C4-2B (cell line): Measurements from ENCODE around the gene C4orf50.
"Not testable (repeated sequence)": the region's sequence is repeated elsewhere in the genome, so short reads cannot be mapped to it uniquely, and the experiment has no call there.

Experiments
- H3K27ac ChIP-seq: fragments of 450-650 bp; 2 replicates; pipeline ENCODE4 v1.5.1; 2017
- CTCF ChIP-seq: fragments of 450-650 bp; conservative IDR thresholded peaks from 2 replicates; pipeline ENCODE4 v1.5.1; 2017; ENCODE audit warnings: mild to moderate bottlenecking
- ZFX ChIP-seq: fragments of 450-650 bp; IDR thresholded peaks from 2 replicates; pipeline ENCODE4 v1.6.1; 2017

Gene C4orf50

GRCh38 chr4:5954056-5954760 lies 64.0 kb downstream of the C4orf50 start:
- H3K27ac ChIP-seq = no peak overlapping the region
- TF ChIP-seq ZFX (no peak), CTCF (no peak)

- TF ChIP-seq CTCF (no peak), ZFX (no peak)
- no peak overlapping the region for H3K27ac ChIP-seq
These were observed 65.0 kb downstream of the C4orf50 start for GRCh38 chr4:5952975-5953951.

- H3K27ac ChIP-seq = no peak overlapping the region
- TF ChIP-seq CTCF (no peak), ZFX (no peak)
These were observed 65.8 kb downstream of the C4orf50 start for GRCh38 chr4:5952286-5952974.

GRCh38 chr4:5946653-5947052 lies 71.6 kb downstream of the C4orf50 start:
- H3K27ac ChIP-seq = not testable (repeated sequence)

- no peak overlapping the region for H3K27ac ChIP-seq
- TF ChIP-seq ZFX (no peak), CTCF (no peak)
These were observed 72.3 kb downstream of the C4orf50 start for GRCh38 chr4:5945936-5946335.

GRCh38 chr4:5945171-5945570 lies 73.1 kb downstream of the C4orf50 start:
- no peak for TF ChIP-seq ZFX
- TF ChIP-seq CTCF = no peak

GRCh38 chr4:5943561-5943960 lies 74.7 kb downstream of the C4orf50 start:
- no peak overlapping the region for H3K27ac ChIP-seq
- TF ChIP-seq ZFX = no peak

More at GRCh38 chr4:5945171-5945570, 73.1 kb downstream of the C4orf50 start:
- H3K27ac ChIP-seq = no peak overlapping the region

GRCh38 chr4:5942947-5943346 lies 75.3 kb downstream of the C4orf50 start:
- H3K27ac ChIP-seq = no peak overlapping the region
- TF ChIP-seq CTCF (no peak), ZFX (no peak)
